ENCODE measurements around the gene MYH14. TPM values are rescaled to one million over a fixed set of nuclear protein-coding genes. Genes with fewer than 3 reads are reported as not detected.

The MYH14 gene
- total and polyA plus RNA-seq, 9 of the 15 experiments (the other 6 are each of a cell fraction or from before 2014, with no cell fraction given) = 0.04 to 0.86 (median 0.19) TPM; not detected in 2

GRCh38 chr19:50357178-50358100 lies 154.0 kb downstream of the MYH14 start (continued):
- TF ChIP-seq, protein P1, sequence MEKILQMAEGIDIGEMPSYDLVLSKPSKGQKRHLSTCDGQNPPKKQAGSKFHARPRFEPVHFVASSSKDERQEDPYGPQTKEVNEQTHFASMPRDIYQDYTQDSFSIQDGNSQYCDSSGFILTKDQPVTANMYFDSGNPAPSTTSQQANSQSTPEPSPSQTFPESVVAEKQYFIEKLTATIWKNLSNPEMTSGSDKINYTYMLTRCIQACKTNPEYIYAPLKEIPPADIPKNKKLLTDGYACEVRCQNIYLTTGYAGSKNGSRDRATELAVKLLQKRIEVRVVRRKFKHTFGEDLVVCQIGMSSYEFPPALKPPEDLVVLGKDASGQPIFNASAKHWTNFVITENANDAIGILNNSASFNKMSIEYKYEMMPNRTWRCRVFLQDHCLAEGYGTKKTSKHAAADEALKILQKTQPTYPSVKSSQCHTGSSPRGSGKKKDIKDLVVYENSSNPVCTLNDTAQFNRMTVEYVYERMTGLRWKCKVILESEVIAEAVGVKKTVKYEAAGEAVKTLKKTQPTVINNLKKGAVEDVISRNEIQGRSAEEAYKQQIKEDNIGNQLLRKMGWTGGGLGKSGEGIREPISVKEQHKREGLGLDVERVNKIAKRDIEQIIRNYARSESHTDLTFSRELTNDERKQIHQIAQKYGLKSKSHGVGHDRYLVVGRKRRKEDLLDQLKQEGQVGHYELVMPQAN (IDR thresholded peaks at IDR 0.05; ENCODE audit: borderline replicate concordance) = no peak
- no peak for TF ChIP-seq PHB (CRISPR knock-in tag; IDR thresholded peaks at IDR 0.05)
- TF ChIP-seq, protein P2, sequence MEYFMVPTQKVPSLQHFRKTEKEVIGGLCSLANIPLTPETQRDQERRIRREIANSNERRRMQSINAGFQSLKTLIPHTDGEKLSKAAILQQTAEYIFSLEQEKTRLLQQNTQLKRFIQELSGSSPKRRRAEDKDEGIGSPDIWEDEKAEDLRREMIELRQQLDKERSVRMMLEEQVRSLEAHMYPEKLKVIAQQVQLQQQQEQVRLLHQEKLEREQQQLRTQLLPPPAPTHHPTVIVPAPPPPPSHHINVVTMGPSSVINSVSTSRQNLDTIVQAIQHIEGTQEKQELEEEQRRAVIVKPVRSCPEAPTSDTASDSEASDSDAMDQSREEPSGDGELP (CRISPR knock-in tag; IDR thresholded peaks at IDR 0.05; ENCODE audit: borderline replicate concordance) = peak; percentile 70; the same call in 1 of the 2 replicates
- no peak for TF ChIP-seq ZNF518B (CRISPR knock-in tag; IDR thresholded peaks at IDR 0.05)
- TF ChIP-seq, protein P3, sequence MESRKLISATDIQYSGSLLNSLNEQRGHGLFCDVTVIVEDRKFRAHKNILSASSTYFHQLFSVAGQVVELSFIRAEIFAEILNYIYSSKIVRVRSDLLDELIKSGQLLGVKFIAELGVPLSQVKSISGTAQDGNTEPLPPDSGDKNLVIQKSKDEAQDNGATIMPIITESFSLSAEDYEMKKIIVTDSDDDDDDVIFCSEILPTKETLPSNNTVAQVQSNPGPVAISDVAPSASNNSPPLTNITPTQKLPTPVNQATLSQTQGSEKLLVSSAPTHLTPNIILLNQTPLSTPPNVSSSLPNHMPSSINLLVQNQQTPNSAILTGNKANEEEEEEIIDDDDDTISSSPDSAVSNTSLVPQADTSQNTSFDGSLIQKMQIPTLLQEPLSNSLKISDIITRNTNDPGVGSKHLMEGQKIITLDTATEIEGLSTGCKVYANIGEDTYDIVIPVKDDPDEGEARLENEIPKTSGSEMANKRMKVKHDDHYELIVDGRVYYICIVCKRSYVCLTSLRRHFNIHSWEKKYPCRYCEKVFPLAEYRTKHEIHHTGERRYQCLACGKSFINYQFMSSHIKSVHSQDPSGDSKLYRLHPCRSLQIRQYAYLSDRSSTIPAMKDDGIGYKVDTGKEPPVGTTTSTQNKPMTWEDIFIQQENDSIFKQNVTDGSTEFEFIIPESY (CRISPR knock-in tag; IDR thresholded peaks at IDR 0.05) = 0 out of 2 replicates have a peak, but pooled peaks have one; percentile 21
- TF ChIP-seq, protein P4, sequence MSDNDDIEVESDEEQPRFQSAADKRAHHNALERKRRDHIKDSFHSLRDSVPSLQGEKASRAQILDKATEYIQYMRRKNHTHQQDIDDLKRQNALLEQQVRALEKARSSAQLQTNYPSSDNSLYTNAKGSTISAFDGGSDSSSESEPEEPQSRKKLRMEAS (CRISPR knock-in tag; IDR thresholded peaks at IDR 0.05) = no peak; the same call in 1 of the 2 replicates
- TF ChIP-seq MXI1 (IDR thresholded peaks at IDR 0.05; ENCODE audit: low read depth, low read length) = no peak
- no peak for TF ChIP-seq TSC22D4 (tag; IDR thresholded peaks at IDR 0.05)
- TF ChIP-seq ZNF584 (CRISPR knock-in tag; IDR thresholded peaks at IDR 0.05; ENCODE audit: low read depth) = peak; percentile 51; the same call in 1 of the 2 replicates
- no peak for TF ChIP-seq NELFE (IDR thresholded peaks at IDR 0.05; ENCODE audit: insufficient read depth, insufficient read length)
- no peak for TF ChIP-seq XRCC3 (IDR thresholded peaks at IDR 0.05)
- TF ChIP-seq KDM5B (IDR thresholded peaks at IDR 0.05; ENCODE audit: insufficient replicate concordance, low read depth, low read length) = no peak
- TF ChIP-seq ARID1B (IDR thresholded peaks at IDR 0.05) = no peak; the same call in 1 of the 2 replicates
- no peak for TF ChIP-seq KDM2B (CRISPR knock-in tag; IDR thresholded peaks at IDR 0.05)
- no peak for TF ChIP-seq ZNF444 (CRISPR knock-in tag; IDR thresholded peaks at IDR 0.05)
- TF ChIP-seq SMARCB1 (IDR thresholded peaks at IDR 0.05; ENCODE audit: insufficient read length, low read depth) = no peak
- no peak for TF ChIP-seq MXD1 (CRISPR knock-in tag; IDR thresholded peaks at IDR 0.05; ENCODE audit: borderline replicate concordance, poor library complexity, severe bottlenecking)

Measured in K562 (cell line).